Aorta (tissue), 5 donors: Measurements from ENCODE around the gene KCNC2. TPM values are rescaled to one million over a fixed set of nuclear protein-coding genes. Genes with fewer than 3 reads are reported as not detected.
A peak's percentile ranks its signal among the peaks of the same experiment; 100 is the strongest.

Experiments
- ATAC-seq: fragments of 200-7000 bp; cut with Tn5 transposase; one replicate; pipeline ENCODE4 v1.9.1; 2022; ENCODE audit warnings: moderate library complexity; ENCODE audit not compliant: low FRiP score
- DNase-seq, 2 donors: peaks; one replicate each; pipeline ENCODE4 v3.0.0-alpha.2; 2020
- H3K27ac ChIP-seq, 2 donors: one replicate each; pipeline ENCODE4 v1.5.1; 2013; ENCODE audit warnings: low read length in 2 of 2, mild to moderate bottlenecking in 2 of 2, moderate library complexity in 2 of 2, control low read depth in 1 of 2, inconsistent platforms in 1 of 2, low read depth in 1 of 2
- H3K27me3 ChIP-seq, 2 donors: one replicate each; pipeline ENCODE4 v1.6.1; 2013; ENCODE audit warnings: control low read depth in 1 of 2, low read length in 1 of 2, mild to moderate bottlenecking in 1 of 2, moderate library complexity in 1 of 2; ENCODE audit not compliant: insufficient read depth in 2 of 2, control insufficient read depth in 1 of 2
- H3K36me3 ChIP-seq, 2 donors: one replicate each; pipeline ENCODE4 v1.6.1; 2013; ENCODE audit warnings: control low read depth in 1 of 2, low read length in 1 of 2, mild to moderate bottlenecking in 1 of 2; ENCODE audit not compliant: insufficient read depth in 2 of 2, control insufficient read depth in 1 of 2
- H3K4me1 ChIP-seq, 2 donors: one replicate each; pipeline ENCODE4 v1.6.1; 2013; ENCODE audit warnings: low read length in 2 of 2, control low read depth in 1 of 2, mild to moderate bottlenecking in 1 of 2, moderate library complexity in 1 of 2; ENCODE audit not compliant: insufficient read depth in 2 of 2, control insufficient read depth in 1 of 2
- H3K4me3 ChIP-seq, 2 donors: one replicate each; pipeline ENCODE4 v1.5.1; 2013; ENCODE audit warnings: low read length in 2 of 2, control low read depth in 1 of 2, mild to moderate bottlenecking in 1 of 2
- H3K9me3 ChIP-seq: one replicate; pipeline ENCODE4 v1.6.1; 2013; ENCODE audit warnings: mild to moderate bottlenecking, low read length; ENCODE audit not compliant: control insufficient read depth
- WGBS, 2 donors: extraction: QIAGEN DNeasy Blood & Tissue Kit; methylation state at CpG; one replicate each; pipeline ENCODE4 v1.1.7; 2013; 5-methylcytosine and 5-hydroxymethylcytosine counted together
- intact Hi-C, 2 donors: fragments of 100-400 bp; cut with DNase I; formaldehyde crosslinking; loops; one replicate each; pipeline versions ENCODE4 v1.14.2 to v1.15.0; 2022
- polyA plus RNA-seq, 2 donors: library from polyadenylated mRNA; stranded (reverse); fragments of 200-250 nt; gene quantifications; one replicate each; pipeline ENCODE4 v1.2.3, GENCODE V29; 2013
- total RNA-seq, 2 donors: library from RNA; stranded (reverse); fragmentation: NEBNext Ultra II Directional; extraction: Animal tissue kit (Norgen Biotek cat#: 25700); gene quantifications; one replicate each; pipeline ENCODE4 v1.2.1, GENCODE V29; 2021
- donor health status: healthy with polysubstance abuse.
- donor health status: Bipolar disorder and iron deficiency.
- donor health status: DM: no; HTN: no; CAD: no.
- donor health status: DM: no; HTN: no; CAD: no.
- donor health status: DM: yes; HTN: yes; CAD: no.

Gene KCNC2
- total and polyA plus RNA-seq, 4 donors = not detected

DNA sequence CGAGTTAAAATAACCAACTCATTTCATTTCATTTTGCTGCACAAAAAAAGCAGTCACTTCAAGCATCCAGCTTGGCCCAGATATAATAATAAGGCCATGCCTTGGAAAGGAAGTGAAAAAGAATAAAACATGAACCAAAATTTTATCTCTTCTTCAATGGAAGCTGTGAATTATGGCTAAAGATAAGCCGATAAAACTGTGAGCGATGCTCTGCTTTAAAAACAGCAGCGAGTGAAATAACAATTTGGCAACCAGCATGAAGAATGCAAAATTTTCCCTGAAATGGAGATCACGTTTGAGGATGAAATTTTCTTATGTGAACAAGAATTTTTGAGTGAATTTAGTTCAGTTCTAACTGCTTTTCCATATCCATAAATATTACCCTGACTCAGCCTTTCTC, 70.4 kb downstream of the KCNC2 start:
- Histone ChIP-seq H3K36me3 (no peaks in the 10 kb centered on the region), H3K27me3 (no peaks in the 10 kb centered on the region), H3K27ac (no peak overlapping the region), H3K4me3 (no peak overlapping the region), H3K9me3 (peaks cover 2% of the 10 kb centered on the region), H3K4me1 (no peaks in the 10 kb centered on the region)
- intact Hi-C loops = no loop called here
- no peak for DNase-seq
- WGBS, 2 donors = 26 to 38% methylated on average over 5 of the region's 5 CpGs
- no peak for ATAC-seq

DNA sequence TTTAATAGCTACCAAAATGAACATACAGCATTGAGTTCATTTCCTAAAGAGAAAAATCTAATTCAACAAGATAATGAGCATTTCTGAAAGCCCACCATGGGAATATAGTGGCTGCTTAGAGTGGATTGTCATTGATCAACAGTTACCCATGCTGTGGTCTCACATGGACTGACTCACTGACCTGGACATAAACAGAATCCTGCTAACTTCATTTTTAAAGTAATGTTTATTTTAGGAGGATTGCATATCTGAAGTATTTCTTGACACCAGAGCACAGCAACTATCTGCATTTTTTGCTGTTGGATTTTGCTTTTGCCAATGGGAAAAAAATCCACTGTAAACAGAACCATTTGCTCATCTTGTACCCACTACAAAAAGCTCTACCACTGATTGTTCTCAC, 71.7 kb downstream of the KCNC2 start:
- intact Hi-C loops = no loop called here
- no peak overlapping the region for H3K4me3 ChIP-seq
- H3K27ac ChIP-seq = no peak overlapping the region
- DNase-seq (no peak), ATAC-seq (no peak)
- peaks cover 2% of the 10 kb centered on the region for H3K9me3 ChIP-seq
- no peaks in the 10 kb centered on the region for H3K4me1 ChIP-seq
- no peaks in the 10 kb centered on the region for H3K27me3 ChIP-seq
- no peaks in the 10 kb centered on the region for H3K36me3 ChIP-seq

DNA sequence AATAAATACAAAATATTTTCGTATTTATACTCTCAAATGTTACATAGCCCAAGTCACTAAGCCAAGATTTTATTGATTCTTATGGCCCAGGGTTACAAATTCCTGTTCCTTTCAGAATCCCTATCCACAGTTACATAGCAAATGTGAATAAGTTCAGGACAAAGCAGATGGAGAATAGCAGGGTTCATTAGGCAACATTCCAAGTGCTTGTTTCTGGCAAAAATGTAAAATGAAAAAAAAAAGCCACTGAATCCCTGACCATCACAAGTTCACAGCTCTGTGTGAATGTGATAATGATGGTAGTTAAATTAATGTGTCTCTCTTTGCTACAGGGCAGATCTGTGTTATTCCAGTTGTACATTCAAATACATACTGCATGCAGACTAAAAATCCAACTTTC, 74.6 kb downstream of the KCNC2 start:
- WGBS, 2 donors = 30 to 41% methylated on average over 1 of the region's 1 CpG
- no peaks in the 10 kb centered on the region for H3K27me3 ChIP-seq
- no peaks in the 10 kb centered on the region for H3K36me3 ChIP-seq
- H3K4me3 ChIP-seq = no peak overlapping the region
- intact Hi-C loops = no loop called here
- DNase-seq (no peak), ATAC-seq (no peak)
- no peaks in the 10 kb centered on the region for H3K9me3 ChIP-seq
- H3K4me1 ChIP-seq = no peaks in the 10 kb centered on the region
- H3K27ac ChIP-seq = no peak overlapping the region

DNA sequence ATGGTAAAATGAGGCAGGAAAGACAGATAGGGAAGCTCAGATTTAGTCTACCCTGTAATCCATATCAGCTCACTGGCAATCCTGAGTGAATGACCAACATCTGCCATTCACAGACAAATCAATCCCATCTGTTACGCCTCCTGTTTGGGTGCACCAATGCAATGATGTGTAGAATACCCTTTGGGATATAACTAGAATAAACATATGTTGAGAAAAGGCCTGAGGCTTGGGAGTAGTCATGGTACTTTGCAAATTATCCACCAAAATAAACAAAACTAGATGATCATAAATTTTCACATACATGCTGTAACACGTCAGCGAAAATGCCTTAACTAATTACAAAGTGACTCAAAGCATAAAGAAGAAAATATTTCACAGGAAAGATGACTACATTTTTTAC, 78.8 kb downstream of the KCNC2 start:
- no peaks in the 10 kb centered on the region for H3K4me1 ChIP-seq
- no peak for DNase-seq
- H3K9me3 ChIP-seq = no peaks in the 10 kb centered on the region
- no peaks in the 10 kb centered on the region for H3K27me3 ChIP-seq
- intact Hi-C loops = no loop called here
- no peaks in the 10 kb centered on the region for H3K36me3 ChIP-seq
- ATAC-seq = no peak
- no peak overlapping the region for H3K4me3 ChIP-seq
- H3K27ac ChIP-seq = no peak overlapping the region
- WGBS, 2 donors = 42 to 55% methylated on average over 3 of the region's 3 CpGs

DNA sequence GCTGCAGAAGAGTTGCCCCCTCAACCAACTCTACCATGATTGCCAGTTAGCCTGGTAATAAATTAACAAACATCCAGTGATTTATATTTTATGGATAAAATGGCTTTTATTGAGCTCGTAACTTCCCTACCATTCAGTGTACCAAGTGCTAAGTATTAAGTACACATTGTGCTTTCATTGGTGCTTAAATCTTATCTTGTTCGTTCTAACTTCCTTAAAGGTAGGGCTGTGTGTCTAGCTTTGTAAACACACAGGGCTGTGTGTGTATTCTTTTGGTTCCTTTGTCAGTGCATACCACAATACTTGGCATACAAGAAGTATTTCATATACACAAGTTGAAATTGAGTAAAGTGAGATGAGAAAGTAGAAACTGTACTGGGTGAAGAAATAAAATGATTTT, 80.4 kb downstream of the KCNC2 start:
- no peak overlapping the region for H3K4me3 ChIP-seq
- H3K4me1 ChIP-seq = no peaks in the 10 kb centered on the region
- no peak overlapping the region for H3K27ac ChIP-seq
- DNase-seq (no peak), ATAC-seq (no peak)
- no peaks in the 10 kb centered on the region for H3K9me3 ChIP-seq
- H3K36me3 ChIP-seq = no peaks in the 10 kb centered on the region
- intact Hi-C loops = no loop called here
- H3K27me3 ChIP-seq = no peaks in the 10 kb centered on the region
- WGBS, 2 donors = 73 to 86% methylated on average over 2 of the region's 2 CpGs

DNA sequence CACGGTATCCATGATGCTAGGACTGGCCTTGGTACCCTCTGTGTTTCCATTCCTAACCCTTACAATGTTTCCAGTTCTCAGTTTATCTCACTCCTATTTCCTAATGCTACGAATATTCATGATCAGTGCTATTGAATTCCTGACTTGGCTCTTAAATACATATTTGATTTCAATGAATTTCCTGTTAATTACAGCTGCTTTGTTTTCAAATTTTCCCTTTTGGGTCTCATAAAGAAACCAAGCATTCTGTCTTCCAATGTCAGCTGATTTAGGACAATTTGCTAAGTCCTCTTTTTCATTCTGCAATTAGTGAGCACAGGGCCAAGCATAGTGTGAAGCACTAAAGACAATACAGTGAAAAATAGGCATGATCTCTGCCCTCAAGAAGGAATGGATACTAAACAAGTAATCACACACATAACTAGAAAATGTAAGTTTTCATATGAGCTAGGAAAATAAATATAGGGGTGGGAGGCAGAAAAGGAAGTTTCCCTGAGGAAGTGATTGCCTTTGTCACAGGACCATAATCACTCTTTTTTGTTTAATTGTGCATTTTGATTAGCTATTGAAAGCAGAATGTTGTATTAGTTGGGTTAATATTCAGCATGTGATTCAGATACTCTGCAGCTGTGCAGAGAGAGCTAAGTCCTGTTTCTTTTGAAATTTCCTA, 88.5 kb downstream of the KCNC2 start:
- 76 to 78% methylated on average over 2 of the region's 2 CpGs for WGBS, 2 donors
- intact Hi-C loops = no loop called here

DNA sequence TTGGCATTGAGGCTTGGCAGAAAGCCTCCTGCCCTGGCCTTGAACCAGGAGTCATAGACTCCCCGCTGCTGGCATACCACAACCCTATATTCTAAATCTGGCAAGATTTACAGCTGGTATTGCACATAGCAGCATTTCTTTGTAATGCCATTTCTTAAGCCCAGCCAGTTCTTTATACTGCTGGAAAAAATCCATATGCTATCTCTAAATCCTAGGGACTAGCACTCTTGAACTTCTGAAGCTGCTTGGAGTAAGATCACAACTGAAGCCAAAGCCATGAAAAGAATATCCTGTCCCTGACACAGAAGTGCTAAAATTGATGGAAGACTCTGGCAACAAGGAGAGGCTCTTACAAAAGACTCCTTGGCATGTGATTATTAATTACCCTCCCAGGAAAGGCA, 89.3 kb downstream of the KCNC2 start:
- WGBS, 2 donors = 4 to 12% methylated on average over 1 of the region's 1 CpG
- Histone ChIP-seq H3K27me3 (no peaks in the 10 kb centered on the region), H3K27ac (no peak overlapping the region), H3K9me3 (no peaks in the 10 kb centered on the region), H3K4me1 (no peaks in the 10 kb centered on the region), H3K4me3 (no peak overlapping the region), H3K36me3 (no peaks in the 10 kb centered on the region)
- DNase-seq (no peak), ATAC-seq (peak; percentile 52)
- intact Hi-C loops = no loop called here

More for the DNA sequence above, 88.5 kb downstream of the KCNC2 start:
- Histone ChIP-seq H3K4me3 (no peak overlapping the region), H3K36me3 (no peaks in the 10 kb centered on the region), H3K27ac (no peak overlapping the region), H3K4me1 (no peaks in the 10 kb centered on the region), H3K27me3 (no peaks in the 10 kb centered on the region), H3K9me3 (no peaks in the 10 kb centered on the region)
- ATAC-seq (peak; percentile 47), DNase-seq (no peak)

DNA sequence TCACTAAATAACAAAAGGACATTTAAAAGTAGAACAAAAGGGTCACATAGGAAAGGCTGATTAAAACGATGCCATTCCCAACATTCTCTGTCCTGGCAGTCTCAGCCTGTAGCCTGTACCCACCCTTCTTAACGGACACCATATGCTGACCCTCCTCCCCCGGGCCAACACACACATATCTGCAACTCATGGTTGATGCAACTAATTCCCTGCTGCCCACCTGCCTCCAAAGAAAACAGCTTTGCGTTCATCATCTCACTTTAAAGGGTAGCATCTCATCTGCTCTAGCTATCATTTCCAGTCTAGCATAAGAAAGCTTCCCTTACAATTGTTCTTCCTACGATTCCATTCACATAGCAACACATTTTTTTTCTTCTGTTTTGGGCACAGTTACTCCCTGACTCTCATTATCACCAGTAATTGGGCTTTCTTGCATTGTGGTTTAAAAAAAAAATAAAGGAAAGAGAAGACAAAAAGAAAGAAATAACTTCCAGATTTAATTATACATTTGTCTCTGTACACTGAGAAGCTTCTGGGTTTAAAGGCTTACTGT, 92.9 kb downstream of the KCNC2 start:
- H3K27me3 ChIP-seq = no peaks in the 10 kb centered on the region
- H3K4me3 ChIP-seq = no peak overlapping the region
- WGBS, 2 donors = 51 to 53% methylated on average over 5 of the region's 5 CpGs
- intact Hi-C loops = no loop called here
- no peaks in the 10 kb centered on the region for H3K4me1 ChIP-seq
- H3K27ac ChIP-seq = no peak overlapping the region
- H3K36me3 ChIP-seq = no peaks in the 10 kb centered on the region
- ATAC-seq (no peak), DNase-seq (peak in 1 of 2 donors; percentile 32)
- H3K9me3 ChIP-seq = no peaks in the 10 kb centered on the region

DNA sequence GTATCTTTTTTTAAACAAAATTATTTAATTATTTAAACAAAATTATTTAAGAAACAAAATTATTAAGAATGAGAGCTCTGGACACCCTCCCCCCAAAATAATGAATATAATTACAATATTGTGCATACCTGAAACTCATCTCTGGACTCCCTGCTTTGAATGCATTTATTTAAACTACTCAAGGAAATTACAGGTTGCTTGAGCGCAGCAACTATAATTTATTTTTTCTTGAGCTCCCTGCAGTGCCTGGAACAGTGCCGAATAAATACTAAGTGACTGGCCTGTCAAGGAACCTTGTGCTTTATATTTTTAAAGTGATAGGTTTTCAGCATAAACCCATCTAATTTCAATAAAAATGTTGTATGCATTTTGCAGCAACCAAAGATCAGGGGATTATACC, 93.9 kb downstream of the KCNC2 start:
- Histone ChIP-seq H3K27me3 (no peaks in the 10 kb centered on the region), H3K36me3 (no peaks in the 10 kb centered on the region), H3K4me3 (no peak overlapping the region), H3K27ac (no peak overlapping the region), H3K9me3 (no peaks in the 10 kb centered on the region), H3K4me1 (no peaks in the 10 kb centered on the region)
- WGBS, 2 donors = 83 to 96% methylated on average over 2 of the region's 2 CpGs
- ATAC-seq (no peak), DNase-seq (no peak)
- intact Hi-C loops = no loop called here
